ENCODE results near the gene SNX32.

DNA sequence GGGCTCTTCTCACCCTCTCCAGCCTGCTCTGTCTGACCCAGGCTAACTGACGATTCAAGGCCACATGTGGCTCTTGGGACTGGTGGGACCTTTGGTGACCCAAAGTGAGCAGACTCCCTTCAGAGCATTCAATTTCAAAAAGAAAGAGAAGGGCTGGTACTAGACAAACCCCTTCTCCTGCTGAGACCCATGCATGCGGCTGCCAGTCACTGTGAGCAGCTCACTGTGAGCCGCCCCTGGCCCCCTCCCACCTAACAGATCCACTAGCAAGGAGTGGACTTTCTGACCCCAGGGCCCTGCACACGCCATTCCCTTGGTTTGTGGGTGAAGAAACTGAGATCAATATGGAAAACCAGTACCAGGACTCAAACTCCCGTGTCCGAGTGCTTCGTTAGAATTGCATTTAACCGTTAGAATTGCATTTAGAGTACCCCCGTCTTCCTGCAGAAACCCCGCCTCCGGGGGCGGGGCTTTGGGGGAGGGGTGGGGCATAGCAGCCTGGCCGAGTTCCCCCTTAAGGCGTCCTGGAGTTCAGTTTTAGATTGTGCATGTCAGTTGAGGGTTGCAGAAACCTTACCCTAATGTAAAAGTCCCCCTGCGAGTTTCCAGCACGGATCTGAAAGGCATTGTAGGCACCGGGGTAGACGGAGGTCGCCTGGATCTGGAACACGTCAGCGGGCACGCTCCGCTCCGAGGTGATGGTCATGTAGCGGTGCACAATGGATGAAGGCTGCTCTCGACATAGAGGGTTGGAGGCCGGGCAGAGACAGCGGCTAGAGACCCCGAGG lies 33.7 kb downstream of the SNX32 start:
- TF ChIP-seq, protein P1, sequence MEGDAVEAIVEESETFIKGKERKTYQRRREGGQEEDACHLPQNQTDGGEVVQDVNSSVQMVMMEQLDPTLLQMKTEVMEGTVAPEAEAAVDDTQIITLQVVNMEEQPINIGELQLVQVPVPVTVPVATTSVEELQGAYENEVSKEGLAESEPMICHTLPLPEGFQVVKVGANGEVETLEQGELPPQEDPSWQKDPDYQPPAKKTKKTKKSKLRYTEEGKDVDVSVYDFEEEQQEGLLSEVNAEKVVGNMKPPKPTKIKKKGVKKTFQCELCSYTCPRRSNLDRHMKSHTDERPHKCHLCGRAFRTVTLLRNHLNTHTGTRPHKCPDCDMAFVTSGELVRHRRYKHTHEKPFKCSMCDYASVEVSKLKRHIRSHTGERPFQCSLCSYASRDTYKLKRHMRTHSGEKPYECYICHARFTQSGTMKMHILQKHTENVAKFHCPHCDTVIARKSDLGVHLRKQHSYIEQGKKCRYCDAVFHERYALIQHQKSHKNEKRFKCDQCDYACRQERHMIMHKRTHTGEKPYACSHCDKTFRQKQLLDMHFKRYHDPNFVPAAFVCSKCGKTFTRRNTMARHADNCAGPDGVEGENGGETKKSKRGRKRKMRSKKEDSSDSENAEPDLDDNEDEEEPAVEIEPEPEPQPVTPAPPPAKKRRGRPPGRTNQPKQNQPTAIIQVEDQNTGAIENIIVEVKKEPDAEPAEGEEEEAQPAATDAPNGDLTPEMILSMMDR (IDR thresholded peaks at IDR 0.05): no peak
- TF ChIP-seq ZFX (IDR thresholded peaks at IDR 0.05; ENCODE audit: borderline replicate concordance): no peak
